Cardiac septum (tissue), 1 donor: ENCODE measurements around the gene RABGAP1L. TPM values are rescaled to one million over a fixed set of nuclear protein-coding genes. Genes with fewer than 3 reads are reported as not detected.
"Not testable (repeated sequence)": the region's sequence is repeated elsewhere in the genome, so short reads cannot be mapped to it uniquely, and the experiment has no call there.

Experiments
- DNase-seq: peaks from one replicate; pipeline ENCODE4 v3.0.0-alpha.2; 2020; ENCODE audit warnings: low spot score
- intact Hi-C: fragments of 100-400 bp; cut with DNase I; formaldehyde crosslinking; loops from one replicate; pipeline ENCODE4 v1.14.0; 2022
- total RNA-seq: library from RNA; stranded (reverse); fragmentation: NEBNext Ultra II Directional; extraction: Animal tissue kit (Norgen Biotek cat#: 25700); gene quantifications from one replicate; pipeline ENCODE4 v1.2.1, GENCODE V29; 2021
- donor health status: DM: no; HTN: no; CAD: no.

Gene RABGAP1L
- total RNA-seq, 1 donor from 2014 or later = 109 TPM

DNA sequence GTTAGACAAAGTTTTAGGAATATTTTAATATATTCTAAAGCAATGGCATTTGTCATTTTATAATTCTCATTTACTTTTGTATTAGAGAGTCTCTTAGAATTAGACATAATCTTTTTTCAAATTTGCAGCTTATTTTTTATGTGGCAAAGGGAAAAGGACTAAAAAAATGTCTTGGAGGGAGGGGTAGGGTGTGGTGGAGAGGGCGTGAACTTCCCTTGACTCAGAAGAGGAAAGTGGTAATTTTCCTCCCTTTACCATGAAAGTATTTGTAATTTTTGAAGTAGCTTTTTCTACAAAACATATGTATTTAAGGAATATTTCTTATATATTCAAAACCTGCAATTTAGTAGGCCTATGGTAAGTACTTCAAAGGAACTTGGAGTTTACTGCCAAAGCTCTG lies 6.9 kb upstream of the RABGAP1L start:
- intact Hi-C loops = no loop called here
- no peak for DNase-seq

DNA sequence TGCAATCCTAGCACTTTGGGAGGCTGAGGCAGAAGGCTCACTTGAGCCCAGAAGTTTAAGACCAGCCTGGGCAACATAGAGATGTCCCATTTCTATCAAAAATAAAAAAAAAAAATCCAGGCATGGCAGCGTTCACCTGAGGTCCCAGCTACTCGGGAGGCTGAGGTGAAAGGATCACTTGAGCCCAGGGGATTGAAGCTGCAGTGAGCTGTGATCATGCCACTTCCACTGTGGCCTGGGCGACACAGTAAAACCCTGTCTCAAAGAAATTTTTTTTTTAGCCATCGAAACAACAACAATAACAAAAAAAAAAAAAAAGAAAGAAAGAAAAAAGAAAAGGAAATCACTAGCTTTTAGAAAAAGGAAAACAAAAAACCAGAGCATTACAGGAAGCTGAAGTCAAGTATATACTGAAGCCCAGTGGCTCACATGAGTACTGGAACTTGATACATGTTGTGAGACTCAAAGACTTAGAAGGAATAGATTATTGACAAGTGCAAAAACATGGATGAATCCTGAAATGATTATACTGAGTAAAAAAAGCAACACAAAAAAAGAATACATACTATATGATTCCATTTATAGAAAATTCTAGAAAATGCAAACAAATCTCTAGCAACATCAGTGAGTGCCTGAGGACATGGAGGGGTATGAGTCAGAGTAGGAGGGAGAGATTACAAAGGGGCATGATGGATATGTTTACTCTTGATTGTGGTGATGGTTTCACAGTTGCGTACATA lies 6.1 kb upstream of the RABGAP1L start:
- intact Hi-C loops = no loop called here
- DNase-seq = no peak

DNA sequence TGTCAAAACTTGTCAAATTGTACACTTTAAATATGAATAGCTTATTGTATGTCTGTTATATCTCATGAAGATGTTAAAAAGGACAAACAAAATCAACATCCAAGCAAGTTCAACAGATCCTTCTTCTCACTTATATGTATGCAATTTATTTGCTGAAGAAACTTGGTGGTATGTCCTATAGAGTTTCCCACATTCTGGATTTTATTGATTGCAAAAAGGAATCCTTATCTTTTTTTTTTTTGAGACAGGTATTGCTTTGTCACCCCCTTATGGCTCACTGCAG lies 5.6 kb upstream of the RABGAP1L start:
- DNase-seq = no peak
- intact Hi-C loops = no loop called here

DNA sequence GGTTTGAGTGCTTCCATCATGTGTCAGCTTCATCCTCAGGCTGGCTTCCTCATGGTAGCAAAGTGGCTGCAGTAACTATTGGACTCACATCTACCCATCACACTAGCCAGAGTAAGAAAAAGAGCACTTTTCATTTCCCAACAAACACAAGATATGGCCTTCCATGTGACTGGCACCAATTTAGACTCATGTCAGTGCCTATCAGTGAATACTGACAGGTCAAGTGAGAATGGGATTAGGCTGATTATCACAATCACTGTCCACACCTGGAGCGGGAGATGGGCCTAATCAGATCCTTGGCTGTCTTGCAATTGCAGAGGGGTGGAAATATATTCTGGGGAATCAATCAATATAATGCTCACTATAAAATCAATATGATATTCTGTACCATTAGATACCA lies 2.9 kb upstream of the RABGAP1L start:
- intact Hi-C loops = no loop called here
- no peak for DNase-seq

DNA sequence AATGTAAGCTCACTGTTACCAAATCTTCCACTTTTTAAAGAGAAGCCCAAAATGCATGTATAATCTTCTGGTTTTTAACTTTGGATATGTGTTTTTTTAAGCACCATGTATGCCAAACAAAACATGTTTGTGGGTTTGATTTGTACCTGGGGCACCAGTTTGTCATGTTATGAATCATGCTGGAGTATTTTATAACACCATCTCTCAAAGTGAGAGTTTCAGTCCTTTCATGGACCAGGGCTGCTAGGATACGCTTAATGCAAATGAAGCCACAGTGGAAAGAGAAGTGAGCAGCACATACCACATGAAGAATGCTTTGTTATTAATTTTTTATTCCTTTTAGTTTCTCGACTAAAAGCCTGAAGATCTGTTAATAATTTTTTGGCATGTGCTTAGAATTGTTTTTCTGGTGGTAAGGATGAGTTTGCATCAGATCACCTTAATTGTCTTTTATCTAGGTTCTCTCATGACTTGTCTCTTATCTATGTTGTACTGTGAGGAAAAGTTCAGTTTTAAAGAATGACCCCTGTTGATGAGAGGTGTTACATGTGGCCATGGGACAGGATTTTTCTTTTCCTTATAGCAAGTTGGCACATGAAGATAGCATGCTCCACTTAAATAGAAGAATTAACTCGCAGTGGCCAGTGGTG lies 2.0 kb upstream of the RABGAP1L start:
- DNase-seq = no peak
- intact Hi-C loops = no loop called here

DNA sequence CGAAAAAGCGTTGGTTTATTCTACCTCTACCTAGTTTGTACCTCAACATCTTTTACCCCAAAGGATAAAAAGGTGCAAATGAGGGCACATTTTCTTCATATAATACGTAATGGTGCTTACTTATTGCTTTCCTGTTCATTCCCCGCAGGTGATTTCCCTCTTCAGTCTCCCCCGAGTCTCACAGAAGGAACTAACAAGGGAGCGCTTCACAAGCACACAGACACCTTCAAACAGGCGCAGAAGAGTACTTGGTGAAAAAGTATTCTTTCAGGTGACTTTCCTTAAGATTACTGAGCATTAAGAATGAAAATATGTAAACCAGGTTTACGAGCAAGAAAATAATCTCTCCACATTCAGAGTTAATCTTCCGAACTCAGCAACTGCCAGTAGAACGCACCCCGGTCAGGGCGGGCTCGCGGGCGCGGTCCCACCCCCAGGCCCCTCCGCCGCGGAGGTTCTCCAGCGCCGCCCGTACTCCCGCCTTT lies 511 bp upstream of the RABGAP1L start:
- no peak for DNase-seq
- intact Hi-C loops = loop anchor here (2.0 kb wide), 1 partner anchor 48 kb away; no protein-coding TSS in a partner anchor

DNA sequence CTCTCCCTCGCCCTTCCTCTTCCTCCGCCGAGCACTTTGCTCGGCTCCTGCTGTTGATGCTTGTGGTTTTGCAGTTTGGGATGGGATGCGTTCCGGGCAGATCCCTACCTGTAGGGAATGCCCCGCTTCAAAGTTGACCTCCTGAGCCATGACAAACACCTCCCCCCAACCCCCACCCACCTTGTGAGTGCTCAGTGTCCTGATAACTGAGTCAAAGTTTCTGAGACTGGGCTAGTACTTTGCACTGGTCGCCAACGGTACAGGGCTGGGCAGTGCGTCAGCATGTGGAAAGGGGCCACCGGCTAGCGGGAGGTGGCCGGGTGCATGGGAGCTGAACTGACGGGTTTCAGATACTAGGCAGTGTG lies 771 bp downstream of the RABGAP1L start:
- intact Hi-C loops = no loop called here
- DNase-seq = no peak

DNA sequence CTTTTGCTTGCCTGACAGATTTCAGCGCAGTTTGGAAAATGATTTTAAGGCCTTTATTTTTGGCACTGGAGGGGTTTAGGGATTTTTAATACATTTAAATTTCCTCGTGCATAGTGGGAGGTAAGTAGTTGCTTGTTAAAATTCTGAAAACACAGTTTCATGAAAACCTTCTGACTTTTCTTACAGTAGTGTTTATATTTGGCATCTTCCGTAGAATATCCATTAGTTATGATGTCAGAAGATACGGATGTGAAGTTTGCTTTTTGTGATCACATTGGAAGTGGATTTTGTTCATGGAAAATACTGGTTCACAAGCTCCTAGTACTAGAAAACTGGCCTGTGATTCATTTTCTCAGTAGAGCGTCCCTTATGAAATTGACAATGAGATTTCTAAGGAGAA lies 1.3 kb downstream of the RABGAP1L start:
- DNase-seq = no peak
- intact Hi-C loops = no loop called here

DNA sequence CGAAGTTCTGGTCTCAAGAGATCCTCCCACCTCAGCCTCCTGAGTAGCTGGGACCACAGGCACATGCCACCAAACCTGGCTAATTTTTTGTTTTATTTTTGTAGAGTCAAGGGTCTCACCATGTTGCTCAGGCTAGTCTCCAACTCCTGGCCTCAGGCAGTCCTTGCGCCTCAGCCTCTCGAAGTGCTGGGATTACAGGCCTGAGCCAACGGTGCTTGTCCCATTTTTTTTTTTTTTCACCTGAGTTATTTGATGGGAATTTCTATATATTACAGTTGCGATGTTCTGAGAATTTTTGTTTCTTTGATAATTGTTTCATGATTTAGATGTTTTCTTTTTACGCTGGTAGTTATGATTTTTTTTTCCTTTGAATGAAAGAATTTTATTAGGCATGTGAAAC lies 2.5 kb downstream of the RABGAP1L start:
- no peak for DNase-seq

DNA sequence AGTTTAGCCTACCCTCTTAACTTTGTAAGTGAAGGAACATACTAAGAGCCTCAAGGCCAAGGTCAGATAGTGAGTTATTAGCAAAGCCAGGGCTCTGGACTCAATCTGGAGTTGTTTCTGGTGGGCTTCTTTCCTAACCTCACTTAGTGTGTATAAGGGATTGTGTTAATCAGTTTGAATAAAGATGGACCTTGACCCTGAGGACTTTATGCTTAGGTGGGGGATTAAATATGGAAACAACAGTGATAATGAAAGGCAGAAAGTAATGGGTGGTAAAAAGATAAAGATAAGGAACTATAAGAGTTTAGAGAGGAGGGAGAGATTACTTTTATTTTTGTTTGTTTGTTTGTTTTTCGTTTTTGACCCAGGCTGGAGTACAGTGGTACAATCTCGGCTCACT lies 5.5 kb downstream of the RABGAP1L start:
- DNase-seq = no peak
- intact Hi-C loops = no loop called here

More for the DNA sequence above, 2.5 kb downstream of the RABGAP1L start:
- intact Hi-C loops = no loop called here

DNA sequence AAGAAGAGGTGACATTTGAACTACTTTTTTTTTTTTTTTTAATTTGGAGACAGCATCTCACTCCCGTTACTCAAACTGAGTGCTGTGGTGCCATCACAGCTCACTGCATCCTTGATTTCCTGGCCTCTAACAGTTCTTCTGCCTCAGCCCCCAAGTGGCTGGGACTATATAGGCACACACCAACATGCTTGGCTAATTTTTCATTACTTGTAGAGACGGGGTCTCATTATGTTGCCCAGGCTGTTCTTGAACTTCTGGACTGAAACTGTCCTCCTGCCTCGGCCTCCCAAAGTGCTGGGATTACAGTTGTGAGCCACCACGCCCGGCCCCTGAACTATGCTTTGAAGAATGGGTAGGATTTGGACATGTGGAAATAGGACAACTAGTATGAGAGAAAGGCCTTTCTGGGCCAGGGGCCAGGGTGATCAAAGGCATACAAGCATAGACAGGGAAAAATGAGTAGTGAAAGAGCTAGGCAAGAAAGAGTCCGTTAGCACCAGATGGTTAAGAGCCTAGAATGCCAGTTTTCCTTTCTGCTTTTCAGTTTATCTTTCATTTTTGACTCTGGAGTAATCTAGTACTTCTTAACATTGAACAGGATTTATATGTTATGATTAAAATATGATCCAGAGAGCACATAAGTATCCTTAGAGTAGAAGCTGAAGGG lies 6.3 kb downstream of the RABGAP1L start:
- intact Hi-C loops = no loop called here
- DNase-seq = no peak

DNA sequence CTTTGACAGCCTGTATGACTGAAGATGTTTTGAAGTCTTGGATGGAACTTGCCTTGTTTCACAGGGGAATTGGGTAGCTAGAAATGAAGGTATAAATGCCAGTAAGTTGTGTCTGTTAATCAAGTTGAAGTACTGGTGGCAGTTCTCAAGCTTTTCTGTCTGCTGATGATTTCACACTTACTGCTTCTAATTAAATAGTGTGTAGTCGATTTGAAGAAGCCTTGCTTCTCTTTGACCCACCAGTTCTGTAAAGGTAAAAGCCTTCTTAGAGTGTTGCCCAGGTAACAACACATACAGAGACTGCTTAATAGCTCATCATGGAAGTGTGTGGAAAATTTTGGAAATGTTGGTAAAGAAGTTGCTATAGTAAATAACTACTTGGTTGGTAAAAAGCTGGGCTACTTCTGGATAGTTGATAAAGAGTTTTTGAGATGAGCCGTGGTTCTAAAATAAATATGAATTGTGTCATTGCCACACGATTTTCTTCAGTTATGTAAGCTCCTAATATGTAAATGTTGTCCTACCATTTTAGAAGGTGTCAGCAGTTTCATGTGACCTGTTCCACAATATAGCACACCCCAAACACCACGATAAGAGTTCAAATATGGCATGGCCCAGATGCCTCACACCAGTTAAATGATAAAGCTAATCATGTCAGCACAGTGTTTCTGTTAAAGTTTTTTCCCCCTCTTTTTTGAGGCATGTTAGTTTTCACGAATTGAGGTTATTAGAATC lies 7.4 kb downstream of the RABGAP1L start:
- intact Hi-C loops = no loop called here
- DNase-seq = no peak

DNA sequence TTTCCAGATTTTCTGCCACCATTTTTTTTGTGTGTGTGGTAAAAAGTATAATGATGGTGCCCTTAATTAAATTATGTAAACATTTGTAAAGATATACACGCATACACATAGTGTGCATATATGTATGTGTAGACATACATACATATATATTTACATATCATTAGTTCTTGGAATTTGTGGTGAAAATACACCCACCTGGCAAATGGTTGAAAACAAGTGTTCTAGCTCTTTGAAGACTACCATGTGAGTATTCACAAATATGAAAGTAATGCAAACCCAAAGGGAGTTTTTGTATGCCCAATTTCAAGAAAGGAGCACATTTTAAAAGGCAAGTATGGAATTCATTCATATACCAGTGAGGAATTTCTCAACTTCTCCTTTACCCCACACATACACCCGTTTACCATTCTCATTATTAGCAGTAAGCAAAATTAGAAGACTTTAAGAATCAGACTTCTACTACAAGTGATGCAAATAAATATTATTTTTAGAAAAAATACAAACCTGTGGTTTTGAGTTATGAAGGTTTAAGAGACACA lies 8.0 kb downstream of the RABGAP1L start:
- DNase-seq = no peak
- intact Hi-C loops = no loop called here

DNA sequence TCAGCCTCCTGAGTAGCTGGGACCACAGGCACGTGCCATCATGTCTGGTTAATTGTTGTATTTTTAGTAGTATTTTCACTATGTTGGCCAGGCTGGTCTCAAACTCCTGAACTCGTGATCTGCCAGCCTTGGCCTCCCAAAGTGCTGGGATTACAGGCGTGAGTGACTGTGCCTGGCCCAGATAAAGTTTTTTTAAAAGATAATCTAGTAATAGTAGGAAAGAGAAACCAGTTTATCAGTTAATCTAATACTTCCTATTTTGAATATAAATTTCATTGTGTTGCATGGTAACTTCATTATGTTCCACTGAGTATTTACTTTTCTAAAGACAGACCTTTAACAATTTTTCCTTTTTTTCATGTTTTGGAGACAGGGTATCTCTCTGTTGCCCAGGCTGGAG lies 10.0 kb downstream of the RABGAP1L start:
- no peak for DNase-seq
- intact Hi-C loops = no loop called here

DNA sequence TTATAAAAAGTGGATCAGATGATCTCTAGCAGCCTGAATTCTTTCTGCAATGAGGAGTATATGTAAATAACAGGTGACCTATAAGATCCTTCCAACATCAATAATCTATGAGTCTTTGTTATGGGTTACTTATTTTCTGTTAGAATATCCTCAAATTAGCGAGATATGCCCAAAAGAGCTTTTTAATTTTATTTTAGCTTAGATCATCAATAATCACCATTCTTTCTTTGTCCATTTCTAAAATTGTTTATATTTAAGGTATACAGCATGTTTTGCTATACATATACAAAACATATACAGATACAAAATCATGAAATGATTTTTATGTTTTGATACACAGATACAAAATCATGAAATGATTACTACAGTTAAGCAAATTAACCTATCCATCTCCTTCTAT lies 11.8 kb downstream of the RABGAP1L start:
- intact Hi-C loops = no loop called here

DNA sequence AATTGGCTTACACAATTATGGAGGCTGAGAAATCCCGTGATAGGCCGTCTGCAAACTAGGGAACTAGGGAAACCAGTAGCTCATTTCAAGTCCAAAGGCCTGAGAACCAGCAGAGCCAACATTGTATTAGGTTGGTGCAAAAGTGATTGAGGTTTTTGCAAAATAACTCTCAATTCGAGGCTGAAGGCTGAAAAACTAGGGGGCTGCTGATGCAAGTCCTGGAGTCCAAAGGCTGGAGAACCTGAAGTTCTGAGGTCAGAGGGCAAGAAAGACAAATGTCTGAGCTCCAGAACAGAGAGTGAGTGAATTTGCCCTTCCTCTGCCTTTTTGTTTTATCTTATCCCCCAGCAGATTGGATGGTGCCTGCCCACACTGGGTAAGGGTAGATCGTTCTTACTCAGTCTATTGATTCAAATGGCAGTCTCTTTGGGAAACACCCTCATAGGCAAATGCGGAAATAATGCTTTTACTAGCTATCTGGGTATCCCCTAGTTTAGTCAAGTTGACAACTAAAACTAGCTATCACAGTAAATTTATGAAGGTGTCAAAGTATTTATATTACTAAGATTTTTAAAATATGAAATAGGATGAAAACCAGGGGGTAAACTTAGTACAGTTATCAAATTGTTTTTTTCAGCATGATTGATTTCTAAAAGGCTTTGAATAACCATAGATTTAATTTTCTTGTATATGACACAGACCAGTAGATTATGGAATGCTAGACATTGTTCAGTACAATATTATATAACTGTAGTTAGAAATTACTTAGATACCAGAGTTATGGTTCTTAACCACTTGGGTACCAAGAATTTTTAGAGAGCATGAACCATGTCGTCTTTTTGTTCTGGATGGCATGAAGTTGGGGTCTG lies 15.4 kb downstream of the RABGAP1L start:
- no peak for DNase-seq
- intact Hi-C loops = no loop called here

More for the DNA sequence above, 11.8 kb downstream of the RABGAP1L start:
- no peak for DNase-seq

DNA sequence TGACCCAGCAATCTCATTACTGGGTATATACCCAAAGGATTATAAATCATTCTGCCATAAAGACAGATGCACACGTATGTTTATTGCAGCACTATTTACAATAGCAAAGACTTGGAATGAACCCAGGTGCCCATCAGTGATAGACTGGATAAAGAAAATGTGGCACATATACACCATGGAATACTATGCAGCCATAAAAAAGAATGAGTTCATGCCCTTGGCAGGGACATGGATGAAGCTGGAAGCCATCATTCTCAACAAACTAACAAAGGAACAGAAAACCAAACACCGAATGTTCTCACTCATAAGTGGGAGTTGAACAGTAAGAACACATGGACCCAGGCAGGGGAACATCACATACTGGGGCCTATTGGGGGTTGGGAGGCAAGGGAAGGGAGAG lies 19.1 kb downstream of the RABGAP1L start:
- intact Hi-C loops, DNase-seq: not testable (repeated sequence)

DNA sequence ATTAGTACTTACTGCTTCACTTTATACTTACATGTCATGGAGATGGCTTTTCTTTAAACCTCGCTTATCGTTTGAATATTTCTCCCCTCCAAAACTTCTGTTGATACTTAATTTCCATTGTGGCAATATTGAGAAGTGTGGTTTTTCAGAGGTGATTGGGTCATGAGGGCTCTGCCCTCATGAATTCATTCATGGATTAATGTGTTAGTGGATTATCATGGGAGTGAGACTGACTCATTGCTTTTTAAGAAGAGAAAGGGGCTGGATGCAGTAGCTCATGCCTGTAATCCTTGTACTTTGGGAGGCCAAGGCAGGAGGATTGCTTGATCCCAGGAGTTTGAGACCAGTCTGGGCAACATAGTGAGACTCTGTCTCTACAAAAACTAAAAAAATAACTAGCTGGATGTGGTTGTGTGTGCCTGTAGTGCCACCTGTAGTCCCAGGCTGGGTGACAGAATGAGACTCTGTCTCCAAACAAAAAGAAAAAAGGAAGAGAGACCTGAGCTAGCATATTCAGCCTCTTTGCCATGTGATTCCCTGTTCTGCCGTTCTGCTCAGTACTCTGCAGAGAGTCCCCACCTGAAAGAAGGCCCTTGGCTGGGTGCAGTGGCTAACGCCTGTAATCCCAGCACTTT lies 30.2 kb downstream of the RABGAP1L start:
- no peak for DNase-seq
- intact Hi-C loops = no loop called here
